Ureter (tissue), 1 donor: ENCODE results near the gene SLC17A8. TPM values are rescaled to one million over a fixed set of nuclear protein-coding genes. Genes with fewer than 3 reads are reported as not detected.

ENCODE experiments used
- DNase-seq: peaks from one replicate; pipeline ENCODE4 v3.0.0-alpha.2; 2020; ENCODE audit warnings: low spot score
- total RNA-seq: library from RNA; stranded (reverse); gene quantifications from one replicate; pipeline ENCODE4 v1.2.4, GENCODE V29; 2023
- donor health status: DM: yes; HTN: yes; CAD: no.

SLC17A8 gene
- total RNA-seq, 1 donor from 2014 or later = 0.34 TPM

DNA sequence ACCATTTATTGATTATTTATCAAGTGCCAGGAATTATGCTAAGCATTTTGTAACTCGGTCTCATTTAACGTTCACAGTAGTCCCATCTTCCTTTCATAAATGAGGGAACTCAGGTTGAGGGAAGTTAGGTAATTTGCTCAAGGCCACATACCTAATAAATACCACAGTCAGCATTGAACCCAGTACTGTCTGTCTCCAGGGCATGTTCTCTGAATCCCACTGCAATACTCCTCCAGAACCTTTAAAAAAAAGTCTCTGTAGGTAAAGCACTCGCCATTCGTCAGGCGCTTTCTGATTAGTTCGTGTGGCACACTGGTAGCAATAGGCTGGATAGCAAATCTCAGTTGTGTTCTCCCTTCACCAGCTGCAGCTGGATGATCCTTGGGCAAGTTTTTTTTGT, 14.3 kb downstream of the SLC17A8 start:
- no peak for DNase-seq

DNA sequence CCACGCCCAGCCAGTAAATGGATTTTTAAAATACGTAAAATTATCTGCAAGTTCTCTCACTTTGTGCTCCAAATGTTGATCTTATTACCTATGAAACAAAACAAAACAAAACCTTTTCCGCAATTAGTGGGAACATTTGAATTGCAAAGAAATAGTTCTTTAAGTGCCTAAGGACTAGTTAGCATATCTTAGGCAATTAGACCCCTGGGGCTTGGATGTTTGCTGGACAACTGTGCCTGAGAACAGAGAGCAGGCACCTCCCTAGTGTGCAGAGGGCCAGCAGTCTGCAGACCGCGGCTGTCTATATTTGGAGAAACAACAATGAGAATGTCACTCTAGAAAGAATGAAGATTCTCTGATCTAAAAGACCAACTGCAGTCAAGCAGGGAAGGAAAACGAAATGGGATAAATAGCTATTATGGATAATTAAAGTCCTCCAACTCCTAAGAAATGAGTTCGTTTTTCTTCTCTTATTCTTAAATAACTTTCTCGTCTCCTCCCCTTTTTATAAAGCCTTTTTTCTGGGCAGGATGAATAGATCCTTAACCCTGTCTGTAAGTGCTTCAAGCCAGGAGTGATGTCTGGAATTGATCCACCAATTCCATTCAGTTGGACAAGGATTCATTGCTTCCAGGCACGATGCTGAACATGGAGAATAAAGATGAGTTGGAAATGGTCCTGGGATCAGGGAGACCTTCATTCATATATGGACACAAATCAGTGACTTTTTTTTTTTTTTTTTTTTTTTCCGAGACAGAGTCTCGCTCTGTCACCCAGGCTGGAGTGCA, 16.2 kb downstream of the SLC17A8 start:
- DNase-seq = no peak

DNA sequence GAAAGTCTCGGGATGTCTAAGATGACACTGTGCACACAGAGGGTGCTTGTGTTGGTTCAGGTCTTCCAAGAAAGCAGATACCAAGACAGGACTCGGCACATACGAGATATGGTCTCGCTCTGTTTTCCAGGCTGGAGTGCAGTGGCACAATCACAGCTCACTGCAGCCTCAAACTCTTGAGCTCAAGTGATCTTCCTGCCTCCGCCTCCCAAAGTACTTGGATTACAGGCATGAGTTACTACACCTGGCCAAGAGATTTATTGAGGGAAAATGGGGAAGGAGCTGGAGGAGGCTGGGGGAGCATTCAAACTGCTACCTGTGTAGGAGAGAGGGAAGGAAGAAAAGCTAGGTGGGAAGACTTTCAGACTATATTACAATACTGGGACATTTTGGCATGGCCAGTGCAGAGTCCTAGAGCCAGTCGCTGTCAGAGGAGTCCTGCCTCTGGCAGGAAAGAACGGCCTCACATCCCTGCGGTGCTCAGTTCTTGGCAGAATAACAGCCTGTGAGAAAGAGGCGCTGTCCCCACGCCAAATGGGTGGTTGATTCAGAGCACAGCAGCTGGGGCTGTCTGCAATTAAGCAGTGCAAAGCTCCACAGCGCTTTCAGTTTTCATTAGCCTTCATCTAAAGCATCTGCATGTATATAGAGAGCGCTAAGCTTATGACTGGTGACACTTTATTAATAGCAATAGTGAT, 18.3 kb downstream of the SLC17A8 start:
- peak; percentile 75 for DNase-seq

DNA sequence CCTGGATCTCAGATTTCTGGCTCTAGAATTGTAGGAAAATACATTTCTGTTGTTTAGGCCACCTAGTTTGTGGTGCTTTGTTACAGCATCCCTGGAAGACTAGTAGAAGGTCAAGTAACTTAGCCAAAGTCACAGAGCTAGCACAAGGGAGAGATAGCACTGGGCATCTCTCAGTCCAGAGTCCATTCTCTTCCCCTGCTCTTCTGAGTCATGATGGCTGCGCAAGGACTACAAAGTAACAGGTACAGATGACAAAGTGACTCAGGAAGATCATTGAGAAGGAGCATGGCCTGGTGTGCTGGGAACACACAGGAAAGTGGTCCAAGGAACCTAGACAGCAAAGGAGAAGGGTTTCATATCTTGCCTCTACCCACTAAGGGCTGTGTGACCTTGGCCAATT, 19.3 kb downstream of the SLC17A8 start:
- no peak for DNase-seq

DNA sequence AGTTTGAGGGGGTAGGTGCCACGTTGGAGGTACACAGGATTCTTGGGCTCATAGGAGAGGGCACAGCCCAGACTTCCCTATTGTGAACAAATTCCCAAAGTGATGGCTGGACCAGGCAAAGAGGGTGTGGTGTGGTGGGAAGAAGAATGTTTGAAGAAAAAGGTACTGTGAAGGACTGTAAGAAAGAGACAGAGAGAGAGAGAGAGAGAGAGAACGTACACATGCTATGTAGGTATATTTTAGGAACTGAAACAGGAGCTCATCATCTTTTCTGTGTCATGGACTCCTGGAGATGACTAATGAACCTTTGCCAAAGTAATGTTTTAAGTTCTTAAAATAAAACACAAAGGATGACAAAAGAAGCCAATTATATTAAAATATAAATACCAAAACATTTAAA, 24.5 kb downstream of the SLC17A8 start:
- DNase-seq = no peak

DNA sequence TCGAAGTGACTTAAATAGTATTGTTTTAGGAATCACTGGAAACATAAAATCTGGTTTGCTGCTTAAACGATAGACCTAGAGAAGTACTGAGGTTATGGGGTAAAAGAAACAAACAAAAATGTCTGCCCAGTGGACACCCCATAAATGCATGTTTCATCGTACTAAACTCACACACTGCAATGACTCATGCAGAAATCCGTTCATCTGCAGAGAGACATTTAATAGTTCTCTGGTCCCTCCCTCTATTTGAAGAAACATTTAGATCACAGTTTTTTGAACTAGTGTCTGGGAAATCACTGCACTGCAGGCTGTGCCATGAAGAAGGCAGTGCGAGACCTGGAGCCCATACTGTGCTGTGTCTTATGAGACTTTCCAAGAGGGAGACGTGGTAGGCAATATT, 25.5 kb downstream of the SLC17A8 start:
- DNase-seq = no peak

DNA sequence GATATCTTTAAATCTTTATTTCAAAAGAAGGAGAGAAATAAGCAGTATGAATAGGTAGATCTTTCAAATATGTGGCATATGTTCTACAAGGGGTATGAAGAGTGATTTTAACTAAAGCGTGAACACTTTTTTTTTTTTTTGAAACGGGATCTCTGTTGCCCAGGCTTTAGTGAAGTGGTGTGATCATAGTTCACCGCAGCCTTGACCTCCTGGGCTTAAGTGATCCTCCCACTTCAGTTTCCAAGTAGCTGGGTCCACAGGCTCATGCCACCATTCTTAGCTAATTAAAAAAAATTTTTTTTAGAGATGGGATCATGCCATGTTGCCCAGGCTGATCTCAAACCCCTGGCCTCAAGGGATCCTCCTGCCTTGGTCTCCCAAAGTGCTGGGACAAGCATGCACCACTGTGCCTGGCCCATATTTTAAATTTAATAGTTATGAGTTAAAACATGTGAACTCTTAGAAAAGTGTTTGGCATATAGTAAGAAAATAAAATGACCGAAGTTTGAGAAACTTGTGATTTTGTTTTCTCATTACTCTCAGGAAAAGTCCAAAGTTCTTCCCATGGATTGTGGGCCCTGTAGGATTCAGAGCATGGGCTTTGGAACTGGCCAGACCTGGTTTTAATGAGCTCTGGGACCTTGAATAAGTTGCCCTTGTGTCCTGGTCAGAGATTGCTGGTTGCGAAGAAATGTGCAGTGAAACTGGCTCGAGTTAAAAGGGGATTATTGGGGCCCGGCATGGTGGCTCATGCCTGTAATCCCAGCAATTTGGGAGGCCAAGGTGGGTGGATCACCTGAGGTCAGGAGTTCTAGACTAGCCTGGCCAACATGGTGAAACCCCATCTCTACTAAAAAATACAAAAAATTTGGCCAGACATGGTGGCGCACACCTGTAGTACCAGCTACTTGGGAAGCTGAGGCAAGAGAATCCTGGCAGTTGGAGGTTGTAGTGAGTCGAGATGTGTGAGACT, 27.0 kb downstream of the SLC17A8 start:
- no peak for DNase-seq

GRCh38 chr12:100384559-100384935, 27.7 kb downstream of the SLC17A8 start:
- DNase-seq = no peak

GRCh38 chr12:100388382-100388781, 31.5 kb downstream of the SLC17A8 start:
- no peak for DNase-seq

- peak; percentile 50 for DNase-seq
Measured at GRCh38 chr12:100391856-100392255, 35.0 kb downstream of the SLC17A8 start.

DNA sequence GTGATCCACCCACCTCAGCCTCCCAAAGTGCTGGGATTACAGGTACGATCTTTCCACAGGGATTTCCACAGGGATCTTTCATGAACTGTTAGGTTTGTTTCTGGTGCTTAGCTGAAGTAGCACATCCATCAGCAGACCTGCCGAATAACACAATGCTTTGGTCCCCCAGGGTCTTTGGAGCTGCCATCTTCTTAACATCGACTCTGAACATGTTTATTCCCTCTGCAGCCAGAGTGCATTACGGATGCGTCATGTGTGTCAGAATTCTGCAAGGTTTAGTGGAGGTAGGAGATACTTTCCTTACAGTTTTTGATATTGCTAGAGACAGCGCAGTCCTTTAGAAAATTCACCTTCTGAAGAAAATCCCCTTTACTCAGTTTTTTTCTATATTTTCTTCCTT, 36.3 kb downstream of the SLC17A8 start:
- no peak for DNase-seq

- DNase-seq = no peak
Measured at GRCh38 chr12:100395811-100396210, 38.9 kb downstream of the SLC17A8 start.

- DNase-seq = no peak
Measured at GRCh38 chr12:100398307-100398706, 41.4 kb downstream of the SLC17A8 start.

- no peak for DNase-seq
Measured at GRCh38 chr12:100399095-100399494, 42.2 kb downstream of the SLC17A8 start.

- no peak for DNase-seq
Measured at GRCh38 chr12:100401660-100402059, 44.8 kb downstream of the SLC17A8 start.

DNA sequence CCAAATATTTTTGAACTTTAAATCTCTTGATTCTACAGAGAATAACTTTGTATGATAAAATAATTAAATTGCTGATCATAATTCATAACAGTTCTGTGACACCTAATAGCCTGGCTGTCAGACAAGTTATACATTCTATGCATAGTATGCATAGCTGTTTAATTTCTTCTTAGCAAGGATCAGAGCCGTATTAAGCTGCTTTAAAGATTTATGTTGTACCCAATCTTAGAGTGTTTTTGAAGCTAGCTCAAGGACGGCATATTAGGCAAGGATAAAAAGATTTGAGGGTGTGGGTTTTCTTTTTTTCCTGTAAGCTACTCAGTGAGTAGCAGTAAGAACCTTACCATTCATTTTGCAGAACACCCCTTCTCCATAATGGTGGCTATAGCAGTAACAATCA, 45.9 kb downstream of the SLC17A8 start:
- no peak for DNase-seq

DNA sequence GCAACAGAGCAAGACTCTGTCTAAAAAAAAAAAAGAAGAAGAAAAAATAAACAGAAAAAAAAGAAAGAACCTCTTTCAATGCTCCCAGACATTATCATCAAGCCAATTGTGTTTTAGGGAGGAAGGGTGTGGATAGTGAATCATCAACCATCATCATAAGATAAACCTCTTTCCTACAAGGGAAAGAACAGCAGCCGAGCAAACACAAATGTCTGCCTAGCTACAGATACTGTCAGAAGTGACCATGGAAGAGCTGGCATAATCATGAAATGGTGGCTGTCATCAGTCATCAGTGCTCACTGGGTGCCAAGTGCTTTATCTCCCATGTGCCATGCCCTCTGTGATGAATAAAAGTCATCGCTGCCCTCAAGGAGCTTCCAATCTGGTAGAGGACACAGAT, 46.6 kb downstream of the SLC17A8 start:
- no peak for DNase-seq

DNA sequence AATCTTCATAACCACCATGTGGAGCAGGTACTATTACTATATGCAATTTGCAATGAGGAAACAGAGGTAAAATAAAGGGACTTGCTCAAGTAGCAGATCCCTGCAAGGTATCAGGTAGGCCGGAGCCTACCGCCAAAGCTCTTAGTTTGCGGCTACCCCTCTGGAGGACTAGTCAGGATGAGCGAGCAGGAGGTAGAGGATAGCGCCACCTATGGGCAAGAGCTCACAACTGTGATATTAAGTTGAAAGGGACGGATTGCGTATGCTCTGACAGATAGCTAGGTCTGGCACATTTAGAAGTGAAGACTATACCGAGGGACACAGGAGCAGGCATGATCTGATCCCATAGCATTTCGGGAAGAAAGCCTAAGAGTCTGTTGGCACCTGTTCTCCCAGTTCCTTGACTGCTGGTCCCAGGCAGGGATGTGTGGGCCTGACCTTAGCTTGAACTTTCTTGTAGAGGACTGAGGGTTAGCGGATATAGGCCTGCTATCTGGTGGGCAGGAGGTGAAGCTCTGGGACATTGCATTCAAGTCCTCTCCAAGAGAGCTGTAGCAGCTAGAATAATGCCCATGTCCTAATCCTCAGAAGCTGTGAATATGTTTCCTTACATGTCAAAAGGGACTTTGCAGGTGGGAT, 48.0 kb downstream of the SLC17A8 start:
- DNase-seq = no peak

DNA sequence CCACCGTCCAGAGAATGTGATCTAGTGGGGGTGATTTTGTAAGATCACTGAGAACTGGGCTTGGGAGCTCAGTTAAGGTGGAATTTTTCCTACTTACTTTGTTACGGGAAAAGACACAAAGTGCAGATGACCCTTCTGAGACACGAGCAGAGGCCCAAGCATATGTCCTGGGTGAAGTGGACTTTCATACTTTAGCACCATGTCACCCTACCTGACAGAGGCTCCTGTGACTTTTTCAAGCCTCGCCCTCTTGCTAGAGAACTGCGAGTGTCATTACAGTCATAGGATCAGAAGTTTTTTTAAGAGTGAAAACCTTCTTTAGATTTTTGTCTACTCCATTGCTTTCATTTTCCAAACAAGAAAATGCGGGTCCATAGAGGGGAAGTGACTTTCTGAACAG, 56.1 kb downstream of the SLC17A8 start:
- DNase-seq = no peak

- DNase-seq = no peak
Measured at GRCh38 chr12:100414739-100415138, 57.9 kb downstream of the SLC17A8 start.

DNA sequence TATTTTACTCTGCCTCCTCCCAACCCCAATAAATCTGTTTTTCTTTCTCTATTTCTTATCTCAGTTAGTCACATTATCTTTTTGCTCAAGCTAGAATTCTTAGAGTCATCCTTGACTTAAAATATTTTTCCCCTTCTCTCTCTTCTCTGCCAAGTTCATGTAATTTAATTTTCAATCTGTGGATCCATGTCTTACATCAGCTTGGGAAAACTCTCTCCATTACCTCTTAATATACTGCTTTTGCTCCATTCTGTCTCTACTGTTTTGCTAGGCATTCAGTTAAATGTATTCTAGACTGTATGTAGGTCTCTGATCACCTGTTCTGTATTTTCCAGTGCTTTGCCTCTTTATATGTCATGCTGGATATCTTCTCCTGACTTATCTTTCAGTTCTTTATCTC, 65.8 kb downstream of the SLC17A8 start:
- DNase-seq = no peak

DNA sequence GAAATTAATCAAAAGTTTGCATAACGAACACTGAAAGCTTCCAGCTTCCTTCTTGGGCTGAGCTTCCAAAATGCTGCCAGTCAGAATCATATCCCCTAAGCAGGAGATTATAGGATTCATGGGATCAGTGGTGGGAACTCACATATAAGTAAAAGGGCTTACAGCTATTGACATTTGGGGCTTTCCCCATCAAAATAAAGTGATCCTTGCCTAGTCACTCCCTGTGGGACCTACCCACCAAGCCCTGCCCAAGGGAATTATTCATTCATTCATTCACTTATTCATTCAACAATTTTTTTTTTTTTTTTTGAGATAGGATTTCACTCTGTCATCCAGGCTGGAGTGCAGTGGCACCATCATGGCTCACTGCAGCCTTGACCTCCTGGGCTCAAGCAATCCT, 69.3 kb downstream of the SLC17A8 start:
- DNase-seq = no peak
